Germinal center (tissue), 1 donor: ENCODE results near the gene ARX.

ENCODE experiments used
- DNase-seq: peaks from one replicate; pipeline ENCODE4 v3.0.0; 2012; ENCODE audit warnings: mixed read lengths, low spot score

ARX gene

GRCh38 chrX:25016938-25017598, 1.3 kb upstream of the ARX start:
- DNase-seq: no peak

DNA sequence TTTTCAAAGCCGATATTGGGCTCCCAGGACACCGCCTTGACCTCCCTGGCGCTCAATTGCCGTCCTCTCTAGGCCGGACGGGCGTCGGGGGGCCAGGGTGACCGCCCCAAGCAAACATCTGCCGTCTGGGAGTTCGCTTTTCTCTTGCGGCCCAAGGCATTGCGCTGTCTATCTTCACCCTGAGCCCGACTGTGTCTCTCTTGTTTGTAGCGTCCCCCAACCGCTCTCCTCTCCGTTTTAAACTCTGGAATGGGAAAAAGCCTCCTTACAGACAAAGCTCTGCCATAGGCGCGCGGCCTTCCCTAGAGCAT, 551 bp upstream of the ARX start:
- DNase-seq: no peak

GRCh38 chrX:25014366-25014838, 1.4 kb downstream of the ARX start:
- DNase-seq: no peak

- no peak for DNase-seq
Measured at GRCh38 chrX:25013632-25014365, 2.0 kb downstream of the ARX start.

- DNase-seq: no peak
Measured at GRCh38 chrX:25012793-25013631, 2.8 kb downstream of the ARX start.

- DNase-seq: no peak
Measured at GRCh38 chrX:25012433-25012735, 3.4 kb downstream of the ARX start.

- no peak for DNase-seq
Measured at GRCh38 chrX:25011589-25012432, 4.0 kb downstream of the ARX start.

- no peak for DNase-seq
Measured at GRCh38 chrX:25010784-25011588, 4.8 kb downstream of the ARX start.

DNA sequence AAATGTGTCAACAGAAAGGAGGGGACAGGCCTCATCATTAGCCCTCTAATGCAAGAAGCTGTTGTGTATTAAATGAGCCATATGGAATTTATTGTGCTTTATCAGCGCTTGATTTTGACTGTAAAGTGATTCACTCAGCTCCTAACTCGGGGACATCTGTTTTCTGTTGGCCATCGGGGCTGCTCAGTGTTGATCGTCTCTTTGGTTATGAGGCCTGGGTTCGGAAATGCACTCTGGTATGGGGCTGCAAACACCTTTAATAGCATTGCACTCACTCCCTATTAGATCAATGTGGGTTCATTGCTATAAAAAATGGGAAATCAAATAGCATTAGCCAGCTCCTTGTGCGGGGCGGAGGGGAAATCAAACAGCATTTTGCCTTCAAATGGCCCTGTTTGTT, 6.4 kb downstream of the ARX start:
- no peak for DNase-seq

DNA sequence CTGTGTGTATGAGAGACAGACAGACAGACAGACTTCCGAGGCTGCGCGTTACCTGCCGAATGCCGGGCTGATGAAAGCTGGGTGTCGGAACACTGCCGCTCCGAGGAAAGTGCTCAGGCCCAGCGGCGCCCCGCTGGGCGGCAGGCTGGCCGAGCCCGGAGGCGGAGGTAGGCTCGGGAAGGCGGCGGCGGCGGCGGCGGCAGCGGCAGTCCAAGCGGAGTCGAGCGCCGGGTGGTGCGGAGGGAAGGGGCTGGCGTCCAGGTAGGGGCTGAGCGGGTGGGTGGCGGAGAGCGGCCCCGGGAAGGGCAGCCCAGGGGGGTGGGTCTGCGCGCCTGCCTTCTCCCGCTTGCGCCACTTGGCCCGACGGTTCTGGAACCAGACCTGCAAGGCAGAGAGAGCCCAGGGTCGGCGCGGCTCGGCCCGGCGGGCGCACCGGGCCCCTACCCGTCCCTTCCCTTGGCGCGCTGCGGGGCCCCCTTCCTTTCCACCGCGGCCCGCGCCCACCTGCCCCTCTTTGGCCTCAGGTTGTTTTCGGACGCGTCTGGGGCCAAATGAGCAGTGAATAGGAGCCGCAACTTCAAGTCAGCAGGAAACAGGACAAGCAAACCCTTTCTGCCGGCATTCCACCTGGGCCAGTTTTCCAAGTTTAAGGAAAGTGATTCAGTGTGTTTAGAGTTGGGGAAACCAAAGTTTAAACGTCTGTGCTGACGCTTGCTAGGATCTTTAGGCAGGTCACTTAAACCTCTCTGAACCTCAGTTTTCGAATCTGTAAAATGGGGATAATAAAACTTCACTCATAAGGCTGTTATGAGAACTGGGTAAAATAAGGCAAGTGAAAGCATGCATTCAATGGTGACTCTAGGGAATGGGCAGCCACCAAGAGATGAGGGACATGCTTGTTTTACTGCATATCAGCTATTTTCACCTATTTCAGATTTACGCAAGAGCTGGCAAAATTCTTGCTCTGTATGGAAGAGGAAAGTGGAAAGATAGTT, 8.4 kb downstream of the ARX start:
- DNase-seq: no peak

GRCh38 chrX:25006586-25007058, 9.1 kb downstream of the ARX start:
- DNase-seq: no peak

GRCh38 chrX:25005382-25006185, 10.2 kb downstream of the ARX start:
- no peak for DNase-seq

GRCh38 chrX:25005034-25005381, 10.8 kb downstream of the ARX start:
- DNase-seq: no peak

DNA sequence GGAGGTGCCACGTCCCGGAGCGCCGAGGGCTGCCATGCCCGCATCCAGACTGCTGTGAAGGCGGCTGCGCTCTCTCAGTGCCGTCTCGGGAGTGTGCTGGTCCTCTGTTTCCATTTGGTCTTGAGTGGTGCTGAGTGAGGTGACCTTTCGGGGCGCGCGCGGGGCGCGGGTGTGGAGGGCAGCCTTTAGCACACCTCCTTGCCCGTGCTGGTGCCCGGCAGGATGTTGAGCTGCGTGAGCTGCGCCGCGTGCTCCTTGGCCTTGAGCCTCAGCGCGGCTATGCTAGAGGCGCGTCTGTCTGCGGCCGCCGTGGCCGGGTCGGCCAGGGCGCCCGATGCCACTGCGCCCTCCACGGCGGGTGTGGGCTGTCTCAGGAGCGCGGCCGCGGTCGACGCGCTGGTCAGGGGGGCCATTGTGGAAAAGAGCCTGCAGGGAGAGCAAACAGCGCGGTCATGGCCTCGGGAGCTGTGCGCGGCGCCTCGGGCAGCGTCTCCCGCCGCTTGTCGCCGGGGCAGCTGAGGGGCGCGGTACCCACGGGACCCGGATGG, 11.2 kb downstream of the ARX start:
- no peak for DNase-seq

- no peak for DNase-seq
Measured at GRCh38 chrX:25004040-25004439, 11.7 kb downstream of the ARX start.

- no peak for DNase-seq
Measured at GRCh38 chrX:25003066-25003849, 12.5 kb downstream of the ARX start.

- DNase-seq: no peak
Measured at GRCh38 chrX:25002661-25003020, 13.1 kb downstream of the ARX start.
